GM19099 (cell line): ENCODE measurements around the gene HPGD.

Experiments used
- POLR2A ChIP-seq: IDR thresholded peaks from 3 replicates; pipeline ENCODE4 v1.6.1; 2011; ENCODE audit warnings: low read depth; ENCODE audit not compliant: insufficient read length; ENCODE audit errors: extremely low read depth

Gene HPGD

GRCh38 chr4:174505892-174506291 is 16.4 kb downstream of the HPGD start:
- TF ChIP-seq POLR2A = no peak

GRCh38 chr4:174505007-174505406 is 17.3 kb downstream of the HPGD start:
- TF ChIP-seq POLR2A = no peak

DNA sequence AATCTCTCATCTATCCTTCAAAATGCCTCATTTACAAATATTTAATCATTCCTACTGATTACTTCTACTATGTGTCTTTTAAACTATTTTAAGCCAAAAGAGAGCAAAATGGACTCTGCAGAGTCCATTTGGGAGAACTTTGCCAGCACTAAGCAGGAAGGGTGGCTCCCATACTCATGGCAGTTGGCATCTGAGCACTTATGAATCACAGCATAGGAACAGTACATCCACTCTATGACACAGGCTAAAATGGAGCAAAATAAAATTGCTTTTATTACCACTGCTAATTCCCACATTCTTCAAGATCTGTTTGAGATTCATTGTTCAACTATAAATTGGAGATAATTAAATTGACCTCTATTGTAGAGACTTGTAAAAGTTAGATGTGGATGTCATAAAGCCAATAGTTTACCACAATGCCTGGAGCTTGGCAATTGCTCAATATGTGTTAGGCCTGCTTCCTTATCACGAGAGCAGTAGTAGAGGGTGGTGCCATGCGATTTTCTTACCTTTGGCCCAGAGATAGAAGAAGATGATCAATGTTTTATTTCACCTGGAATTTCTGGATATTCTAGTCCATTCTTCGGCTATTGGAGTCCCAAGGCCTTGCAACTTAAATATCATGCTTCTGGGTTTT is 19.1 kb downstream of the HPGD start:
- TF ChIP-seq POLR2A = no peak

DNA sequence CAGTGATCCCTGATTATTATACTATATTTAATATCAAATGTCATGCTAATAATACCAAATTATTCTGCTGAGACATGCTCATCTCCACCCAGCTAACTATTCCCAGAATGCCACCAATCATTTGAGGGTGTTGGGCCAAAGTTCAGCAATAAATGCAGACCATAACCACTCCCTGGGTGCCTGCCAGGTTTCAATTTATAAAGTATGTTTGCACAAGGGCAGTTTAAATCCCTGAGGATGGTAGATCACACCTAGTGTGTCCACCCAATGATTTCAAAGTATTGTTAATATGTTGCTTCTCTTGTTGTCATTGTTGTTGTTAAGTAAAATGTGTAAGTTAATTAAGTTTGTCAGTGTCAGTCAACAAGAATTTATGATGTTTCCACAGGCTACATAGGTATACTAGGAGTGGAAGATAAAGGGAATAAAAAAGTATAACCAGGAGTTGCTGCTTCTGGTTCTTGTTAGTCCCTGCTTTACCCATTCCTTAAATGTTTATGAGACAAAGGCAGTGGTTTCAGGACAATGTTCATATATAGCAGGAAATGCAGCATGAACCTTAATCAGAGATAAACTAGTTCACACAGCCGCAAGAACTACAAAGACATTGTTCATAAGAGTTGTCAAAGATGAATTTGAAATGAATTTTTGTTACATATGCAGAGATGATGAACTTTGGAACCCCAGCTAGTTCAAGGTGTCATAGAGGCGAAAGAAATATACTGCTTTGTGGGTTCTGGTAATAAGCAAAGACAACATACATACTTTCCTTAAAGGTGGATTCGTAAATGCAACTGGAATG is 25.5 kb downstream of the HPGD start:
- TF ChIP-seq POLR2A = no peak

DNA sequence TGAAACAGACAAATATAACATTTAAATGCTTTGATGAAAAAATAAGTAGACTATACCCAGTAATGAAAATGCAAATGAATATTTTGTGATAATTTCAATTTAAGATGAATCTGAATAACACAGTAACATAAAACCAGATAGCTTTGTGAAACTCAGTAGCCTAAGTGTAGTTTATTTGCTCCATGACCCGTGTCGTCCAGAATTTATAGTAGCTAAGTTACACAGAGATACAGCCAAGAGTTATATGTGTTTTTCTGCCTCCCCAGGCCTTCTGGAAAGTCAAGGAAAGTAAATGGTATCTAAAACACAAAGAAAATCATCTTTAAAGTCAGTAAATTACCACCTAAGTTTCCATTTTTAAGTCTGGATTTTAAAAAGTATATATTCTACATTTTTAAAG is 26.7 kb downstream of the HPGD start:
- TF ChIP-seq POLR2A = no peak

DNA sequence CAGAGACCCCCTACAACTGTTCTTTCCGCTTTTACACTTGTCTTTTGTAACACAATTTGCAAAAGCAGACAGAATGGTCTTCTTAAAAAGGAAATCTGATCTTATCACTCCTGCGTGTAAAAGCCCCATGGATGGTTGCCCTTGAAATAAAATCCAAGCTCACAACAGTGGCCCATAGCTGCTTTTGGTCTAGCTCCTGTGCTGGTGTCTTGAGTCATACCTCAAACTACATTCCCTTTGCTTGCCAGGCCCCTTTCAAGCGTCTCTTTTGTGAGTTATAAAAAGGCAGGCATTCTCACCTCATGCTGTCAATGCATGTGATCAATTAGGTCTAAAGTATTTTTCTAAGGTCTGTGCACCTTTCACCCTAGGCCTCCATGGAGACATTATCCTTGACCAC is 27.6 kb downstream of the HPGD start:
- no peak for TF ChIP-seq POLR2A

GRCh38 chr4:174494146-174494545 is 28.1 kb downstream of the HPGD start:
- TF ChIP-seq POLR2A = no peak

- no peak for TF ChIP-seq POLR2A
These were observed 31.8 kb downstream of the HPGD start for GRCh38 chr4:174490451-174490961.

- no peak for TF ChIP-seq POLR2A
These were observed 37.3 kb downstream of the HPGD start for GRCh38 chr4:174485025-174485424.

GRCh38 chr4:174483792-174484191 is 38.5 kb downstream of the HPGD start:
- TF ChIP-seq POLR2A = no peak

DNA sequence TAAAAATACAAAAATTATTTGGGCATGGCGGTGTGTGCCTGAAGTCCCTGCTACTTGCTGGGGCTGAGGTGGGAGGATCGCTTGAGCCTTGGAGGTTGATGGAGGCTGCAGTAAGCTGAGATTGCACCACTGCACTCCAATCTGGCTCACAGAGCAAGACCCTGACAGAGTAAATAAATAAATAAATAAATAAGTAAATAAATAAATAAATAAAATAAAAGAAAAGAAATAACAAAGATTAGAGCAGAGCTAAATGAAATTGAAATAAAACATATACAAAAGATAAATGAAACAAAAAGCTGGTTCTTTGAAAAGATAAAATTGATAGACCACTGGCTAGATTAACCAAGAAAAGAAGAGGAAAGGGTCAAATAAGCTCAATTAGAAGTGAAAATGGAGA is 43.1 kb downstream of the HPGD start:
- TF ChIP-seq POLR2A = no peak

DNA sequence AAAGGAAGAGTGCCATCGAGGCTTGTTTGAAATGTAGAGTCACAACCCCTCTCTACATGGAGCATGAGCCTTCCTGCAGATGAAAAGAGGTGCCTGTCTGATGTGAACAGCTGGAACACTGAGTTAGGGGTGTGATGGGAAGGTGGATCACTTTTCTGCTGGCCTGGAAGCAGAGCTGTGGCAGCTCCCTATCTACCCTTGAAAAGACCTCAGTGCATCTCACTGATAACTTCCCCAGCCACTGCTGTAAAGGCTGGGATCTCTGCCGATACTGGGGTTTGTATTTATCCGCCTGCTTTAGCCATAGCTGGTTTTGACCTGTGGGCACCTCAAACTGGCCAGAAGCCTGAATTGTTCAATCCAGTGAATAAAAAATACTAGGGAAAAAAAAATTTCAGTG is 46.8 kb downstream of the HPGD start:
- no peak for TF ChIP-seq POLR2A

- no peak for TF ChIP-seq POLR2A
These were observed 47.7 kb downstream of the HPGD start for GRCh38 chr4:174474457-174475075.

GRCh38 chr4:174467107-174467506 is 55.2 kb downstream of the HPGD start:
- no peak for TF ChIP-seq POLR2A

DNA sequence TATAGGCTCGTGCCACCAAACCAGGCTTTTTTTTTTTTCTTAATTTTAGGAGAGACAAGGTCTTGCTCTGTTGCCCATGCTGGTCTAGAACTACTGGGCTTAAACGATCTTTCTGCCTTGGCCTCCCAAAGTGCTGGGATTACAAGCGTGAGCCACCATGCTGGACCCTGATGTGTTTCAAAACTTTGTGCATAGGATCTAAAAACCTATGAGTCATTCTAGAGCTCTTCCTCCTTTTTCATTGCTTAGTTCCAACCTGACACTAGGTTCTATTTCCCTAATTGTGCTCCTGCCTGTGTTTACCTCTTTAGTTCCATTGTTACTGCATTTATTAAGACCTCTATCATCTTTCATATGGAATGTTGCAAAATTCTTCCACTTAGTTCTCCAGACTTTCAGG is 57.3 kb downstream of the HPGD start:
- no peak for TF ChIP-seq POLR2A

DNA sequence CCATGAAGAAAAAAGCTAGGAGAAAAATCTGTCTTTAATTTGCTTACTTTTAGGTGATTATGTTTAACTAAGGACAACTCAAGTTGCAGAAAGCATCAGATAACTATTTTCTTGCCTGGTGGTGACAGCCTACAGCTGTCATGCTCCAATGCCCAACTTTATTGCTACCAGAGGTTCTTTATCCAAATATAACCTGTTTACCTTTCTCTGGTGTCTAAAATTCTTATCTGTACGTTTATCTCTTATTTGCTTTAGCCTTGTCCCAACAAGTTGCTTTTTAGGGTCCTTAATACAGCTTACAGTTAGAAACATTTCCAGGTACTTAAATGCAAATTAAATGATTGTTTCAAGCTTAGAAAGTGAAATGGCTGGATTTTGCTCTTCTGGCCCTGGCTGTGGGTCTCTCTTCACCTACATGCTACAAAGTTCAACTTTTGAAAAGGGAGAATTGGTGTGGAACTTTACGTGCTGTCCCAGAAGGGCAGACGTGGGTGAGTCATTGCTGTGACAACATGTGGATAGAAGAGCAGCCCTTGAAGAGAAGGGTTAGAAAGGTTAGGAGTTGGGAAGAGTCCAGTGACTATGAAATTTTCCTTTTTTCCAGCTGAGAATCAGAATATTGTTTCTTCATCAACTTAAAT is 60.7 kb downstream of the HPGD start:
- TF ChIP-seq POLR2A = no peak

DNA sequence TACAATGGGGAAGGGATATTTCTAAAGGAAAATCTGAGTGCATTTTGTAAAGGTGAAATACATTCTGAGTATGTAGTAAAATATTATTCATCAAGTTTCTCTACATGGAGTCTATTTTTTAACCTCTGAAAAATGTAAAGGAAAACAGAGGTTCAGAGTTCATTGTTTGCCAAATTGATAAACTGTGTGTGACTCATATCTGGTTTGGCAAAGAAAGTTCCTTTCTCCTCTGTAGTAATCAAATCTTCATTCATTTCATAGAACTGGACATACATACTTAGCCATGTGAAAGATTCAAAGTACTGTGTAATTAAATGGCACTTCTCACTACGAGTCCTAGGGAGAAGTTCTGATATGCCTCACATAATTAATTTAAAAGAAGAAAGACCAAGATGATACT is 61.6 kb downstream of the HPGD start:
- TF ChIP-seq POLR2A = no peak
